BLaER1 (cell line): ENCODE data around the gene SVOPL.

Experiments used
- H3K27ac ChIP-seq: shearing (Covaris generic); formaldehyde crosslinking; 2 replicates; pipeline ENCODE4 v1.8.1; 2022
- H3K27me3 ChIP-seq: shearing (Covaris generic); formaldehyde crosslinking; 2 replicates; pipeline ENCODE4 v1.8.1; 2022
- H3K36me3 ChIP-seq: shearing (Covaris generic); formaldehyde crosslinking; 2 replicates; pipeline ENCODE4 v1.8.1; 2022
- H3K4me1 ChIP-seq: shearing (Covaris generic); formaldehyde crosslinking; 2 replicates; pipeline ENCODE4 v1.8.1; 2022
- H3K4me2 ChIP-seq: shearing (Covaris generic); formaldehyde crosslinking; 2 replicates; pipeline ENCODE4 v1.8.1; 2022
- H3K4me3 ChIP-seq: shearing (Covaris generic); formaldehyde crosslinking; 2 replicates; pipeline ENCODE4 v1.8.1; 2022
- H3K9ac ChIP-seq: shearing (Covaris generic); formaldehyde crosslinking; 2 replicates; pipeline ENCODE4 v1.8.1; 2022
- H3K9me3 ChIP-seq: shearing (Covaris generic); formaldehyde crosslinking; 2 replicates; pipeline ENCODE4 v1.8.1; 2022
- H4K20me1 ChIP-seq: shearing (Covaris generic); formaldehyde crosslinking; 2 replicates; pipeline ENCODE4 v1.8.1; 2022
- Cebpa-rat ChIP-seq: shearing (Covaris generic); IDR thresholded peaks from 2 replicates; pipeline ENCODE4 v1.8.1; 2022

The SVOPL gene

GRCh38 chr7:138555684-138556083 is 145.5 kb downstream of the SVOPL start:
- no peak overlapping the region for H3K4me2 ChIP-seq
- TF ChIP-seq Cebpa-rat: no peak
- H3K4me1 ChIP-seq: no peaks in the 10 kb centered on the region
- H3K9ac ChIP-seq: no peak overlapping the region
- peaks cover 100% of the 10 kb centered on the region for H3K36me3 ChIP-seq
- H3K27ac ChIP-seq: no peak overlapping the region
- H3K4me3 ChIP-seq: no peak overlapping the region
- no peaks in the 10 kb centered on the region for H4K20me1 ChIP-seq
- H3K27me3 ChIP-seq: no peaks in the 10 kb centered on the region
- peaks cover 86% of the 10 kb centered on the region for H3K9me3 ChIP-seq

- Histone ChIP-seq H3K27ac (no peak overlapping the region), H4K20me1 (no peaks in the 10 kb centered on the region), H3K4me2 (no peak overlapping the region), H3K4me3 (no peak overlapping the region), H3K36me3 (peaks cover 100% of the 10 kb centered on the region), H3K9ac (no peak overlapping the region), H3K9me3 (peaks cover 76% of the 10 kb centered on the region), H3K27me3 (no peaks in the 10 kb centered on the region), H3K4me1 (no peaks in the 10 kb centered on the region)
- TF ChIP-seq Cebpa-rat: no peak
These were observed 146.5 kb downstream of the SVOPL start for GRCh38 chr7:138554674-138555073.

- Histone ChIP-seq H3K9ac (no peak overlapping the region), H3K36me3 (peaks cover 100% of the 10 kb centered on the region), H3K4me3 (no peak overlapping the region), H3K27me3 (no peaks in the 10 kb centered on the region), H3K9me3 (peaks cover 73% of the 10 kb centered on the region), H4K20me1 (no peaks in the 10 kb centered on the region), H3K4me2 (no peak overlapping the region), H3K27ac (no peak overlapping the region), H3K4me1 (no peaks in the 10 kb centered on the region)
- TF ChIP-seq Cebpa-rat: no peak
These were observed 147.4 kb downstream of the SVOPL start for GRCh38 chr7:138553805-138554204.

DNA sequence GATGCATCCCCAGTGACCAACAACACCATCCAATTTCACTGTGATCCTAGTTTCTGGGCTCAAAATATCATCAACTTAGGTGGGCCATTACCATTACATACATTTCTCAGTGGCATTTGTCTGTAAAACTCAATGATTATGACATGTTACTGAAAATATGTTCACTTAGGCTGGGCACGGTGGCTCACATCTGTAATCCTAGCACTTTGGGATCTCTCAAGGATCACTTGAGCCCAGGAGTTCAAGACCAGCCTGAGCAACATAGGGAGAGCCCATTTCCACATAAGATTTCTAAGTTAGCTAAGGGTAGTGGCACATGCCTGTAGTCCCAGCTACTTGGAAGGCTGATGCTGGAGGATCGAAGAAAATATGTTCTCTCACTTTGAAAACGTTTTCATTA is 150.1 kb downstream of the SVOPL start:
- no peaks in the 10 kb centered on the region for H3K4me1 ChIP-seq
- H3K36me3 ChIP-seq: peaks cover 97% of the 10 kb centered on the region
- TF ChIP-seq Cebpa-rat: no peak
- no peaks in the 10 kb centered on the region for H4K20me1 ChIP-seq
- no peak overlapping the region for H3K9ac ChIP-seq
- H3K27ac ChIP-seq: no peak overlapping the region
- no peaks in the 10 kb centered on the region for H3K27me3 ChIP-seq
- H3K9me3 ChIP-seq: peaks cover 58% of the 10 kb centered on the region
- no peak overlapping the region for H3K4me2 ChIP-seq
- H3K4me3 ChIP-seq: no peak overlapping the region

DNA sequence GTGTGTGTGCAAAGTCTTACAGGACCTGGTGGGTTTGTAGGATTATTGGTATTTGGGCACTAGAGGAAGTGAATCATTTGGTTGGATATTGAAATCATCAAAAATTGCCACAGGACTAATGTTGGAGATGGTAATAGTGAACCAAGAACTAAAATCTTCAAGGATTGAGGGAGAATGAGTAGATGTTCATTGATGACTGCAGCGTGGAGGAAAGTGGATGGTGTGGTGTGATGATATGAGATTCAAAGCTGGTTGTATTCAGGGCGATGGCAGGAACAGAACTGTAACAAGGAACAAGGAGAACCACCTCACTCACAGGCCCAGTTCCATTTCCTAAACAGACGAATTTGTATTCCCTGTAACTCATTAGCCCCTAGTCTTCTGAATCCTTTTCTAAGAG is 150.8 kb downstream of the SVOPL start:
- Histone ChIP-seq H3K27me3 (no peaks in the 10 kb centered on the region), H3K9ac (no peak overlapping the region), H3K4me2 (no peak overlapping the region), H3K4me1 (no peaks in the 10 kb centered on the region), H4K20me1 (no peaks in the 10 kb centered on the region), H3K27ac (no peak overlapping the region), H3K4me3 (no peak overlapping the region), H3K9me3 (peaks cover 54% of the 10 kb centered on the region), H3K36me3 (peaks cover 97% of the 10 kb centered on the region)
- no peak for TF ChIP-seq Cebpa-rat

GRCh38 chr7:138549082-138549481 is 152.1 kb downstream of the SVOPL start:
- no peak overlapping the region for H3K4me3 ChIP-seq
- no peaks in the 10 kb centered on the region for H4K20me1 ChIP-seq
- H3K4me1 ChIP-seq: no peaks in the 10 kb centered on the region
- H3K27me3 ChIP-seq: no peaks in the 10 kb centered on the region
- no peak overlapping the region for H3K27ac ChIP-seq
- peaks cover 54% of the 10 kb centered on the region for H3K9me3 ChIP-seq
- no peak overlapping the region for H3K4me2 ChIP-seq
- H3K9ac ChIP-seq: no peak overlapping the region
- peaks cover 97% of the 10 kb centered on the region for H3K36me3 ChIP-seq
- no peak for TF ChIP-seq Cebpa-rat

GRCh38 chr7:138546829-138547228 is 154.3 kb downstream of the SVOPL start:
- Histone ChIP-seq H3K4me1 (no peaks in the 10 kb centered on the region), H3K4me2 (no peak overlapping the region), H3K27me3 (no peaks in the 10 kb centered on the region), H3K36me3 (peaks cover 93% of the 10 kb centered on the region), H3K9me3 (peaks cover 48% of the 10 kb centered on the region), H3K9ac (no peak overlapping the region), H4K20me1 (no peaks in the 10 kb centered on the region), H3K27ac (no peak overlapping the region), H3K4me3 (no peak overlapping the region)
- TF ChIP-seq Cebpa-rat: no peak

GRCh38 chr7:138546064-138546619 is 155.0 kb downstream of the SVOPL start:
- H3K9me3 ChIP-seq: peaks cover 51% of the 10 kb centered on the region
- H3K36me3 ChIP-seq: peaks cover 93% of the 10 kb centered on the region
- H4K20me1 ChIP-seq: no peaks in the 10 kb centered on the region

GRCh38 chr7:138545123-138545522 is 156.0 kb downstream of the SVOPL start:
- H3K9me3 ChIP-seq: peaks cover 59% of the 10 kb centered on the region
- TF ChIP-seq Cebpa-rat: no peak

More at GRCh38 chr7:138546064-138546619, 155.0 kb downstream of the SVOPL start:
- H3K27me3 ChIP-seq: no peaks in the 10 kb centered on the region
- H3K4me3 ChIP-seq: no peak overlapping the region
- H3K27ac ChIP-seq: no peak overlapping the region
- no peak overlapping the region for H3K4me2 ChIP-seq
- no peaks in the 10 kb centered on the region for H3K4me1 ChIP-seq
- no peak for TF ChIP-seq Cebpa-rat
- no peak overlapping the region for H3K9ac ChIP-seq

More at GRCh38 chr7:138545123-138545522, 156.0 kb downstream of the SVOPL start:
- peaks cover 93% of the 10 kb centered on the region for H3K36me3 ChIP-seq
- no peaks in the 10 kb centered on the region for H3K4me1 ChIP-seq
- H3K27ac ChIP-seq: no peak overlapping the region
- H4K20me1 ChIP-seq: no peaks in the 10 kb centered on the region
- H3K4me3 ChIP-seq: no peak overlapping the region
- H3K4me2 ChIP-seq: no peak overlapping the region
- H3K27me3 ChIP-seq: no peaks in the 10 kb centered on the region
- H3K9ac ChIP-seq: no peak overlapping the region
